Measurements from ENCODE around the gene WASF2. TPM values are rescaled to one million over a fixed set of nuclear protein-coding genes. Genes with fewer than 3 reads are reported as not detected.
"Not testable (repeated sequence)": the region's sequence is repeated elsewhere in the genome, so short reads cannot be mapped to it uniquely, and the experiment has no call there.

The WASF2 gene
- total RNA-seq, 2 experiments from 2014 or later, result 108 to 111 TPM

- Mint-ChIP-seq H3K4me3 (no peak overlapping the region), H3K4me1 (ENCODE audit: low read depth) (peaks cover 85% of the 10 kb centered on the region), H3K9me3 (no peaks in the 10 kb centered on the region), H3K36me3 (ENCODE audit: low read depth) (peaks cover 4% of the 10 kb centered on the region), H3K27ac (peak overlapping the region; percentile 71), H3K27me3 (no peaks in the 10 kb centered on the region)
- CTCF ChIA-PET, result interaction anchor here (1.0 to 2.0 kb wide), 2 partner anchors 17 to 102 kb away, joined by 3 to 6 read pairs; no protein-coding TSS in a partner anchor
- intact Hi-C loops (cut with micrococcal nuclease), result no loop called here
- no peak for DNase-seq
- POLR2A ChIA-PET, result interaction anchor here (0.5 to 1.5 kb wide), 2 partner anchors 43 to 545 kb away, joined by 3 to 4 read pairs; no protein-coding TSS in a partner anchor
- no peak for TF ChIP-seq CTCF (IDR thresholded peaks at IDR 0.05)
- ATAC-seq, result no peak
Measured at GRCh38 chr1:27433706-27434105, 56.3 kb downstream of the WASF2 start.

GRCh38 chr1:27432725-27433124 is 57.2 kb downstream of the WASF2 start:
- CTCF ChIA-PET, result interaction anchor here (1.3 kb wide), 1 partner anchor 15 kb away, joined by 4 read pairs; no protein-coding TSS in a partner anchor

GRCh38 chr1:27431601-27431940 is 58.4 kb downstream of the WASF2 start:
- ChIA-PET POLR2A (interaction anchor here (1.3 kb wide), 1 partner anchor 11 kb away, joined by 5 read pairs; no protein-coding TSS in a partner anchor), CTCF (interaction anchor here (0.6 to 3.1 kb wide), 4 partner anchors 15 to 238 kb away, joined by 3 to 9 read pairs (median 4); no protein-coding TSS in a partner anchor)
- Mint-ChIP-seq H3K36me3 (ENCODE audit: low read depth) (peaks cover 22% of the 10 kb centered on the region), H3K27me3 (no peaks in the 10 kb centered on the region), H3K27ac (peak overlapping the region; percentile 79), H3K4me3 (no peak overlapping the region), H3K4me1 (ENCODE audit: low read depth) (peaks cover 83% of the 10 kb centered on the region), H3K9me3 (no peaks in the 10 kb centered on the region)
- intact Hi-C loops (cut with micrococcal nuclease), result no loop called here
- DNase-seq (no peak), ATAC-seq (no peak)
- TF ChIP-seq CTCF (IDR thresholded peaks at IDR 0.05), result no peak

More at GRCh38 chr1:27432725-27433124, 57.2 kb downstream of the WASF2 start:
- intact Hi-C loops (cut with micrococcal nuclease); H3K27me3 Mint-ChIP-seq; POLR2A ChIA-PET; ATAC-seq; DNase-seq; H3K4me3 Mint-ChIP-seq; H3K27ac Mint-ChIP-seq; H3K9me3 Mint-ChIP-seq: not testable (repeated sequence)
- peaks cover 83% of the 10 kb centered on the region for H3K4me1 Mint-ChIP-seq (ENCODE audit: low read depth)
- peaks cover 12% of the 10 kb centered on the region for H3K36me3 Mint-ChIP-seq (ENCODE audit: low read depth)

GRCh38 chr1:27430903-27431600 is 58.9 kb downstream of the WASF2 start:
- Mint-ChIP-seq H3K9me3 (no peaks in the 10 kb centered on the region), H3K36me3 (ENCODE audit: low read depth) (peaks cover 24% of the 10 kb centered on the region), H3K4me3 (no peak overlapping the region), H3K4me1 (ENCODE audit: low read depth) (peaks cover 80% of the 10 kb centered on the region), H3K27me3 (no peaks in the 10 kb centered on the region), H3K27ac (peak overlapping the region; percentile 79)
- ChIA-PET POLR2A (interaction anchor here (1.0 to 1.9 kb wide), 3 partner anchors 7 to 12 kb away, joined by 3 to 8 read pairs (median 5); no protein-coding TSS in a partner anchor), CTCF (interaction anchor here (0.6 to 3.9 kb wide), 12 partner anchors 10 to 238 kb away, joined by 3 to 14 read pairs (median 4); partner anchors contain the start of gene WASF2)
- TF ChIP-seq CTCF (IDR thresholded peaks at IDR 0.05), result no peak
- DNase-seq (no peak), ATAC-seq (peak; percentile 41)
- intact Hi-C loops (cut with micrococcal nuclease), result no loop called here

GRCh38 chr1:27429029-27429425 is 60.9 kb downstream of the WASF2 start:
- POLR2A ChIA-PET, result interaction anchor here (0.6 to 1.9 kb wide), 5 partner anchors 9 to 55 kb away, joined by 3 to 8 read pairs (median 4); no protein-coding TSS in a partner anchor
- no peak for ATAC-seq
- peaks cover 72% of the 10 kb centered on the region for H3K4me1 Mint-ChIP-seq (ENCODE audit: low read depth)

More at GRCh38 chr1:27429029-27429425, 60.9 kb downstream of the WASF2 start:
- CTCF ChIA-PET, result interaction anchor here (0.9 to 3.9 kb wide), 6 partner anchors 11 to 59 kb away, joined by 3 to 14 read pairs (median 5); no protein-coding TSS in a partner anchor
- no peak for DNase-seq
- Mint-ChIP-seq H3K36me3 (ENCODE audit: low read depth) (peaks cover 32% of the 10 kb centered on the region), H3K27me3 (no peaks in the 10 kb centered on the region), H3K27ac (peak overlapping the region; percentile 80), H3K9me3 (no peaks in the 10 kb centered on the region), H3K4me3 (peak overlapping the region; percentile 63)
- intact Hi-C loops (cut with micrococcal nuclease), result no loop called here
- no peak for TF ChIP-seq CTCF (IDR thresholded peaks at IDR 0.05)

Data from activated CD8-positive, alpha-beta T cell treated with anti-CD3 and anti-CD28 coated beads for 36 hours (primary cell).